BJ (cell line): Measurements from ENCODE around the gene MKNK2. TPM values are rescaled to one million over a fixed set of nuclear protein-coding genes. Genes with fewer than 3 reads are reported as not detected.

ENCODE experiments used
- CTCF ChIA-PET: fragments of 350-600 bp; formaldehyde crosslinking; extraction: SDS; loops from one replicate; lab custom pipeline; 2021; ENCODE audit warnings: antibody characterized with exemption, inconsistent platforms; lab: Yijun Ruan, JAX
- POLR2A ChIA-PET: fragments of 300-600 bp; sonication (Branson Sonifier 250); formaldehyde crosslinking; extraction: SDS; loops from one replicate; lab custom pipeline; 2021; ENCODE audit warnings: antibody characterized with exemption; lab: Charles Lee
- DNase-seq: peaks from one replicate; pipeline ENCODE4 v3.0.0-alpha.2; 2011; ENCODE audit warnings: low read depth
- H3K27me3 ChIP-seq: 2 replicates; pipeline ENCODE4 v1.6.0; 2011; ENCODE audit warnings: low read length; ENCODE audit not compliant: control insufficient read depth, insufficient read depth
- H3K36me3 ChIP-seq: 2 replicates; pipeline ENCODE4 v1.5.1; 2011; ENCODE audit warnings: low read length; ENCODE audit not compliant: control insufficient read depth, insufficient read depth
- H3K4me3 ChIP-seq: 2 replicates; pipeline ENCODE4 v1.5.1; 2011; ENCODE audit warnings: low read depth, mild to moderate bottlenecking, control low read depth, low read length
- polyA plus RNA-seq: library from polyadenylated mRNA; depleted of rRNA; stranded (reverse); fragments of >200 nt; gene quantifications from 2 replicates; pipeline ENCODE4 v1.2.3, GENCODE V29; 2011
- TF ChIP-seq, protein P1 (sequence below): IDR thresholded peaks from 2 replicates; pipeline ENCODE4 v1.5.1; 2011; ENCODE audit warnings: low read depth, mild to moderate bottlenecking, control low read depth, inconsistent platforms, low read length, moderate library complexity; ENCODE audit not compliant: insufficient read depth

MKNK2 gene
- polyA plus RNA-seq, 1 experiment: 108 TPM

DNA sequence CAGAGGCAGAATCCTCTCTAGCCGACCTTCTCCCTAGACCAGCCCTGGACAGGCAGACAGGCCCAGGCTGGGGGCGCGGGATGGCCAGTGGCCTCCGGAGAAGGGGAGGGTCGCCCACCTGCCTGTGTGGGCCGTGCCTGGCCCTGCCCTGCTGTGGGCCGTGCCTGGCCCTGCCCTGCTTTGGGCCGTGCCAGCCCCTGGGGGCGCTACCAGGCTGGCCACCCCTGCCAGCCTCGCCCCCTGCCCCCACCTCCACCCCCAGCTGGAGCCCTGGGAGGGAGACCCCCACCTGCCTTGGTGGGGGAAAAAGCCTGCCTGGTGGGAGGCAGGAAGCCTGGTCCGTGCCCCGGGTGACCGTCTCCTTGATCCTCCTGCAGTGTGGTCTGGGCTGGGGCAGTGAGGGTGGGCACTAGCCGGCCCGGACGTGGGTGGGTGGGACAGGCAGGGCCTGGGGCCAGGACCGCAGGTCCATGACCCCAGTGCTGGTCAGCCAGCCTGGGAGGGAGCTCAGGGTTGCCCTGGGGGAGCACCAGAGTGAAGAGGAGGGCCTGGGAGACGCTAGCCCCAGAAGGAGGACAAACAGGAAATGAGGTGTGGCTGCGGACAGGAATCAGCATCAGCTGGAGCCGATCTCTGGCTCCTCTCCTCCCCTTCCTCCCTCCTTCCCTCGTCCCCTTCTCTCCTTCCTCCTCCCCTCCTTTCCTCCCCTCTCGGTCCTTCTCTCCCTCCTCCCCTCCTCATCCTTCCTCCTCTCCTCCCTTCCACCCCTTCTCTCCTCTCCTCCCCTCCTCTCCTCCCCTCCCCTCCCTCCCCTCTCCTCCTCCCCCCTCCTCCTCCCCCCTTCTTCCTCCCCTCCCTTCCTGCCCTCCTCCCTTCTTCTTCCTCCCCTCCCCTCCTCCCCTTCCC lies 5.1 kb upstream of the MKNK2 start:
- TF ChIP-seq, protein P1, sequence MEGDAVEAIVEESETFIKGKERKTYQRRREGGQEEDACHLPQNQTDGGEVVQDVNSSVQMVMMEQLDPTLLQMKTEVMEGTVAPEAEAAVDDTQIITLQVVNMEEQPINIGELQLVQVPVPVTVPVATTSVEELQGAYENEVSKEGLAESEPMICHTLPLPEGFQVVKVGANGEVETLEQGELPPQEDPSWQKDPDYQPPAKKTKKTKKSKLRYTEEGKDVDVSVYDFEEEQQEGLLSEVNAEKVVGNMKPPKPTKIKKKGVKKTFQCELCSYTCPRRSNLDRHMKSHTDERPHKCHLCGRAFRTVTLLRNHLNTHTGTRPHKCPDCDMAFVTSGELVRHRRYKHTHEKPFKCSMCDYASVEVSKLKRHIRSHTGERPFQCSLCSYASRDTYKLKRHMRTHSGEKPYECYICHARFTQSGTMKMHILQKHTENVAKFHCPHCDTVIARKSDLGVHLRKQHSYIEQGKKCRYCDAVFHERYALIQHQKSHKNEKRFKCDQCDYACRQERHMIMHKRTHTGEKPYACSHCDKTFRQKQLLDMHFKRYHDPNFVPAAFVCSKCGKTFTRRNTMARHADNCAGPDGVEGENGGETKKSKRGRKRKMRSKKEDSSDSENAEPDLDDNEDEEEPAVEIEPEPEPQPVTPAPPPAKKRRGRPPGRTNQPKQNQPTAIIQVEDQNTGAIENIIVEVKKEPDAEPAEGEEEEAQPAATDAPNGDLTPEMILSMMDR: 0 out of 2 replicates have a peak, but pooled peaks have one; percentile 12
- H3K4me3 ChIP-seq: peak overlapping the region; percentile 43
- POLR2A ChIA-PET: no interaction called here
- no peaks in the 10 kb centered on the region for H3K36me3 ChIP-seq
- CTCF ChIA-PET: interaction anchor here (1.0 to 1.1 kb wide), 2 partner anchors 9 to 53 kb away, joined by 3 read pairs; no protein-coding TSS in a partner anchor
- no peak for DNase-seq
- H3K27me3 ChIP-seq: no peaks in the 10 kb centered on the region

DNA sequence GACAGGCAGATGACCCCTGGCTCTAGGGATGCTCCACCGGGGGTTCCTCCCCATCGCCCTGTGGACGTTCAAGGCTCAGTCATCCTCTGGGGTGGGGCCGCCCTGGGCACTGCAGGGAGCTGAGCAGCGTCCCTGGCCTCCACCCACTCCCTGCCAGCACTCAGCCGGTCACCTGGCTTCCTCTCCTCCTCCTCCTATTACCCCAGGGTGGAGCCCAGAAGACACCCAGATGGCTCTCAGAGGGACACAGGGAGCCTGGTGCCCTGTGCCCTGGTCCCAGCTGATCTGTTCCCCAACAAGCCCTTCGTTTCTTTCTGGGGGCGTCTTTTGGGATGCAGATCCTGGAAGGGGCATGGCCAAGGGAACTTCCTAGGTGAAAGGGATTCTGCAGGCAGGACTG lies 3.7 kb upstream of the MKNK2 start:
- DNase-seq: no peak
- Histone ChIP-seq H3K4me3 (no peak overlapping the region), H3K27me3 (no peaks in the 10 kb centered on the region), H3K36me3 (no peaks in the 10 kb centered on the region)
- POLR2A ChIA-PET: no interaction called here
- TF ChIP-seq, protein P1: no peak
- CTCF ChIA-PET: interaction anchor here (1.0 kb wide), 1 partner anchor 12 kb away, joined by 3 read pairs; no protein-coding TSS in a partner anchor

DNA sequence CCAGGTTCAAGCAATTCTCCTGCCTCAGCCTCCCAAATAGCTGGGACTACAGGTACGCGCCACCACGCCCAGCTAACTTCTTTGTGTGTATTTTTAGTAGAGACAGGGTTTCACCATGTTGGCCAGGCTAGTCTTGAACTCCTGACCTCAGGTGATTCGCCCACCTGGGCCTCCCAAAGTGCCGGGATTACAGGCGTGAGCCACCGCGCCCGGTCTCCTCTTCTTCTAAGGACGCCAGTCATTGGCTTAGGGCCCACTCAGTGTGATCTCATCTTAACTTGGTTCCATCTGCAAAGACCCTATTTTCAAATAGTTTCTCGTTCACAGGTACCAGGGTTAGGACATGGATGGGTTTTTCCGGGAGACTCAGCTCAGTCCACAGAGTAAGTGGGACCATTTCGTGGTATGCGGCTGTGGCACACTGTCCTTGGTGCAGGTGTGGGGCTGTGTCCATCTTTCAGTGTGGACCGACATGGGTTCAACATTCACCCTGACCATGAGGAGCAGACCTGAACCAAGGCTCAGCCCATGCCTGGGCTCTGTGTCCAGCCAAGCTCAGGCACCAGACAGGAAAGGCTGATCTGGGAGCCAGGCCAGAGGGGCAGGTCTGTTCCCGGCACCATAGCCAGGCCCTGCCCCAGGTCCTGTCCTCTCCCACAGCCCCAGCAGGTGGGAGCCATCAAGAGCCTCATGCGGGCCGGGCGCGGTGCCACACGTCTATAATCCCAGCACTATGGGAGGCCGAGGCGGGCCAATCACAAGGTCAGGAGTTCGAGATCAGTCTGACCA lies 2.8 kb upstream of the MKNK2 start:
- ChIA-PET CTCF (interaction anchor here (1.0 kb wide), 1 partner anchor 11 kb away, joined by 3 read pairs; no protein-coding TSS in a partner anchor), POLR2A (no interaction called here)
- DNase-seq: no peak
- Histone ChIP-seq H3K27me3 (no peaks in the 10 kb centered on the region), H3K36me3 (peaks cover 4% of the 10 kb centered on the region), H3K4me3 (no peak overlapping the region)
- TF ChIP-seq, protein P1: no peak

DNA sequence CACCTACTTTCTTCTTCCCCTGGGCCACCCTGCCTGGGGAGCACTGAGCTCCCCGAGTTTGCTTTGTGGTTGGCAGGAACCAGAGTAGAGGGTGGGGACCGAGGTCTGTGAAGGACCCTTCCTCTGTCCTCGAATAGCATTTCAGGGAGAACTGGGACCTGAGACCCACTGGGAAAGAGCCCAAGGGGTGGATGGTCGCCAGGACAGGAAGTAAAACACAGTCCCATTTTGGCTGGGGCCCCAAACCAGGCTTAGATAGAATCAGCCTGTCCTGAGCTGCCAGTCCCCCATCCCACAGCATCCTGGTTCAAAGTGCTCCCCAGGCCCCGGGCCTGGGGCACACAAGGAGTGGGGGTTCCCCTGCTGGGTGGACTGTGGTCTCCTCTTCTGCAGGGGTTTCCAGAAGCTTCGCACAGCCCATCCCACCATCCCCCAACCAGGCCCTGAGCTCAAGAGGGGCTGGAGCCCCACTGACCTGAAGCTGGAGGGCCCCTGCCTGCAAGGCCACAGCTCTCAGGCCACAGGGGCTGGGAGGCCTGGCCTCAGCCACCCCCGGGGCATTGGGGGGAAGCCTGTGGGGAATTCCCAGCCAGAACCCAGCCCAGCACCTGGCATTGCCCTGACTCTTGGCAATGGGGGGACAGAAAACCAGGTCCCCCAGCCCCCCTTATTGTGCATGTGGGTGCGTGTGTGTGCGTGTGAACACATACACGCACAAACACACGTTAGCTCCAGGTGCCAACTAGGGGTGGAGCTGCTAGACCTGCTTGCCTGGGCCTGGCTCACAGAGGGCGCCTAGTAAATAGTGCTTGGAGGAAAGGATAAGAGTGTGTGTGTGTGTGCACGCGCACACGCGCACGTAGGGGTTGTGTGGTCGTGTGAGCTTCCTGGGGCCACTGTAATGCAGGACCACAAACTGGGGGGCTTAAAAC lies 995 bp upstream of the MKNK2 start:
- CTCF ChIA-PET: interaction anchor here (0.9 kb wide), 1 partner anchor 124 kb away, joined by 5 read pairs; no protein-coding TSS in a partner anchor
- Histone ChIP-seq H3K27me3 (no peaks in the 10 kb centered on the region), H3K36me3 (peaks cover 8% of the 10 kb centered on the region), H3K4me3 (no peak overlapping the region)
- DNase-seq: no peak
- TF ChIP-seq, protein P1: no peak
- POLR2A ChIA-PET: no interaction called here
